HEK293 (cell line): Measurements from ENCODE around the gene MALAT1.

Experiments used
- REST ChIP-seq: fragments of 450-650 bp; formaldehyde crosslinking; IDR thresholded peaks from 2 replicates; pipeline ENCODE4 v1.5.1; 2016; ENCODE audit warnings: missing biosample characterization, missing genetic modification characterization
- ZNF274 ChIP-seq, 2 experiments: fragments of 200-500 bp in 1 of 2; fragments of 450-650 bp in 1 of 2; sonication (Bioruptor generic) in 1 of 2; formaldehyde crosslinking in 1 of 2; IDR thresholded peaks; 2 replicates each; pipeline versions ENCODE4 v1.5.1 to v1.6.1; 2014 to 2016; ENCODE audit warnings: borderline replicate concordance in 1 of 2, inconsistent platforms in 1 of 2, low read length in 1 of 2, missing biosample characterization in 1 of 2, missing genetic modification characterization in 1 of 2
- ZNF391 ChIP-seq: fragments of 450-650 bp; formaldehyde crosslinking; IDR thresholded peaks from 2 replicates; pipeline ENCODE4 v1.5.1; 2016; ENCODE audit warnings: low read depth, missing biosample characterization, missing genetic modification characterization, borderline replicate concordance
- ZNF529 ChIP-seq: fragments of 450-650 bp; formaldehyde crosslinking; IDR thresholded peaks from 2 replicates; pipeline ENCODE4 v1.5.1; 2017; ENCODE audit warnings: missing genetic modification characterization, missing biosample characterization; ENCODE audit not compliant: insufficient replicate concordance
- ZNF585B ChIP-seq: fragments of 450-650 bp; formaldehyde crosslinking; IDR thresholded peaks from 2 replicates; pipeline ENCODE4 v1.5.1; 2016; ENCODE audit warnings: missing biosample characterization, missing genetic modification characterization
- TF ChIP-seq, protein P1 (sequence below): fragments of 450-650 bp; formaldehyde crosslinking; IDR thresholded peaks from 2 replicates; pipeline ENCODE4 v1.5.1; 2016; ENCODE audit warnings: missing biosample characterization, missing genetic modification characterization
- TF ChIP-seq, protein P2 (sequence below): fragments of 450-650 bp; formaldehyde crosslinking; IDR thresholded peaks from 2 replicates; pipeline ENCODE4 v1.5.1; 2017; ENCODE audit warnings: missing biosample characterization, missing genetic modification characterization

DNA sequence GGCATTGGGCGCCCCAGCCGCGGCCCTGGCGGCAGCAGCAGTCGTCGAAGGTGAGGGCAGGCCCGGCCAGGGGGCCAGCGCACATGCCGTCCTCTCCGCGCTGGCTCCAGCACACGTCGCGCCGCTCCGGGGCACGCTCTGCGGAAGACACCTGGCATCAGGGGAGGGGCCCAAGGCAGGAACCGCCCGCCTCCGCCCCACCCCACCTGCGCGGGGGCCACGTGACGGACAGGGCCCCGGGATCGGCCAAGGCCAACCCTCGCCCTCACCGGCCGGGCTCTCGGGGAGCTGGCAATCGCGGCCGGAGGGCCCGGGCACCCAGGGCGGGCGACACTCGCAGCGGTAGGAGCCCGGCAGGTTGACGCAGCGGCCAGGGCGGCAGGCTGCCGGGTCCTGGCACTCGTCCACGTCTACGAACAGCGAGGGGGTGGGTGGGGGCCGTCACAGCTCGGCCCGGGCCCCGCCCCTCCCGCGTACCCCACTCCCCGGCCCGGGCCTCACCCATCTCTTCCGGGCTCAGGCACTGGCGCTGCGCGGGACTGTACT is 41.0 kb downstream of the MALAT1 start:
- TF ChIP-seq ZNF391 (no peak), REST (tag by site-specific recombination) (no peak), ZNF274 (IDR thresholded peaks at IDR 0.05; ENCODE audit: low read length) (no peak), ZNF274 (tag by site-specific recombination; IDR thresholded peaks at IDR 0.05; ENCODE audit: borderline replicate concordance) (no peak), ZNF585B (tag by site-specific recombination) (no peak), ZNF529 (tag by site-specific recombination) (no peak)
- TF ChIP-seq, protein P1, sequence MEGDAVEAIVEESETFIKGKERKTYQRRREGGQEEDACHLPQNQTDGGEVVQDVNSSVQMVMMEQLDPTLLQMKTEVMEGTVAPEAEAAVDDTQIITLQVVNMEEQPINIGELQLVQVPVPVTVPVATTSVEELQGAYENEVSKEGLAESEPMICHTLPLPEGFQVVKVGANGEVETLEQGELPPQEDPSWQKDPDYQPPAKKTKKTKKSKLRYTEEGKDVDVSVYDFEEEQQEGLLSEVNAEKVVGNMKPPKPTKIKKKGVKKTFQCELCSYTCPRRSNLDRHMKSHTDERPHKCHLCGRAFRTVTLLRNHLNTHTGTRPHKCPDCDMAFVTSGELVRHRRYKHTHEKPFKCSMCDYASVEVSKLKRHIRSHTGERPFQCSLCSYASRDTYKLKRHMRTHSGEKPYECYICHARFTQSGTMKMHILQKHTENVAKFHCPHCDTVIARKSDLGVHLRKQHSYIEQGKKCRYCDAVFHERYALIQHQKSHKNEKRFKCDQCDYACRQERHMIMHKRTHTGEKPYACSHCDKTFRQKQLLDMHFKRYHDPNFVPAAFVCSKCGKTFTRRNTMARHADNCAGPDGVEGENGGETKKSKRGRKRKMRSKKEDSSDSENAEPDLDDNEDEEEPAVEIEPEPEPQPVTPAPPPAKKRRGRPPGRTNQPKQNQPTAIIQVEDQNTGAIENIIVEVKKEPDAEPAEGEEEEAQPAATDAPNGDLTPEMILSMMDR (tag by site-specific recombination), result no peak
- TF ChIP-seq, protein P2, sequence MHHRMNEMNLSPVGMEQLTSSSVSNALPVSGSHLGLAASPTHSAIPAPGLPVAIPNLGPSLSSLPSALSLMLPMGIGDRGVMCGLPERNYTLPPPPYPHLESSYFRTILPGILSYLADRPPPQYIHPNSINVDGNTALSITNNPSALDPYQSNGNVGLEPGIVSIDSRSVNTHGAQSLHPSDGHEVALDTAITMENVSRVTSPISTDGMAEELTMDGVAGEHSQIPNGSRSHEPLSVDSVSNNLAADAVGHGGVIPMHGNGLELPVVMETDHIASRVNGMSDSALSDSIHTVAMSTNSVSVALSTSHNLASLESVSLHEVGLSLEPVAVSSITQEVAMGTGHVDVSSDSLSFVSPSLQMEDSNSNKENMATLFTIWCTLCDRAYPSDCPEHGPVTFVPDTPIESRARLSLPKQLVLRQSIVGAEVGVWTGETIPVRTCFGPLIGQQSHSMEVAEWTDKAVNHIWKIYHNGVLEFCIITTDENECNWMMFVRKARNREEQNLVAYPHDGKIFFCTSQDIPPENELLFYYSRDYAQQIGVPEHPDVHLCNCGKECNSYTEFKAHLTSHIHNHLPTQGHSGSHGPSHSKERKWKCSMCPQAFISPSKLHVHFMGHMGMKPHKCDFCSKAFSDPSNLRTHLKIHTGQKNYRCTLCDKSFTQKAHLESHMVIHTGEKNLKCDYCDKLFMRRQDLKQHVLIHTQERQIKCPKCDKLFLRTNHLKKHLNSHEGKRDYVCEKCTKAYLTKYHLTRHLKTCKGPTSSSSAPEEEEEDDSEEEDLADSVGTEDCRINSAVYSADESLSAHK, result no peak
